OCI-LY1 (cell line): Measurements from ENCODE around the gene SAC3D1.
"Not testable (repeated sequence)": the region's sequence is repeated elsewhere in the genome, so short reads cannot be mapped to it uniquely, and the experiment has no call there.

ENCODE experiments used
- H2AFZ ChIP-seq: fragments of 200-600 bp; sonication (generic), shearing (Covaris generic); 2 replicates; pipeline ENCODE4 v1.6.0; 2014; ENCODE audit warnings: antibody characterized with exemption, mild to moderate bottlenecking, low read length
- H3F3A ChIP-seq: fragments of 200-600 bp; sonication (generic), shearing (Covaris generic); 2 replicates; pipeline ENCODE4 v1.6.0; 2014; ENCODE audit warnings: mild to moderate bottlenecking, antibody characterized with exemption, low read length, moderate library complexity; ENCODE audit not compliant: insufficient read depth
- H3K27ac ChIP-seq: fragments of 200-600 bp; sonication (generic); 2 replicates; pipeline ENCODE4 v1.5.1; 2014; ENCODE audit warnings: low read length, mixed run types, mild to moderate bottlenecking, low read depth; ENCODE audit not compliant: poor library complexity, severe bottlenecking
- H3K27me3 ChIP-seq: fragments of 200-600 bp; sonication (generic); 2 replicates; pipeline ENCODE4 v1.6.0; 2014; ENCODE audit warnings: antibody characterized with exemption, mild to moderate bottlenecking, low read length, moderate library complexity; ENCODE audit not compliant: insufficient read depth
- H3K36me3 ChIP-seq: fragments of 200-600 bp; sonication (generic); 2 replicates; pipeline ENCODE4 v1.6.1; 2014; ENCODE audit warnings: mild to moderate bottlenecking, antibody characterized with exemption, low read length, moderate library complexity, mixed read lengths; ENCODE audit not compliant: insufficient read depth
- H3K4me1 ChIP-seq: fragments of 200-600 bp; sonication (generic); 2 replicates; pipeline ENCODE4 v1.5.1; 2014; ENCODE audit warnings: mild to moderate bottlenecking, low read length, moderate library complexity; ENCODE audit not compliant: insufficient read depth, severe bottlenecking
- H3K4me2 ChIP-seq: fragments of 200-600 bp; sonication (generic), shearing (Covaris generic); 2 replicates; pipeline ENCODE4 v1.6.1; 2014; ENCODE audit warnings: low read length
- H3K4me3 ChIP-seq: fragments of 200-600 bp; sonication (generic); 2 replicates; pipeline ENCODE4 v1.5.1; 2014; ENCODE audit warnings: low read length, low read depth, mild to moderate bottlenecking, mixed read lengths; ENCODE audit not compliant: poor library complexity, severe bottlenecking
- H3K79me2 ChIP-seq: fragments of 200-600 bp; shearing (Covaris generic); 2 replicates; pipeline ENCODE4 v1.6.1; 2016; ENCODE audit warnings: mixed run types, low read length, mixed read lengths; ENCODE audit not compliant: insufficient read depth
- H3K9ac ChIP-seq: fragments of 200-600 bp; sonication (generic), shearing (Covaris generic); 2 replicates; pipeline ENCODE4 v1.6.1; 2014; ENCODE audit warnings: mild to moderate bottlenecking, low read length, mixed read lengths
- H3K9me2 ChIP-seq: fragments of 200-600 bp; sonication (generic), shearing (Covaris generic); 2 replicates; pipeline ENCODE4 v1.6.1; 2014; ENCODE audit warnings: low read depth, mild to moderate bottlenecking, low read length, mixed read lengths
- H3K9me3 ChIP-seq: fragments of 200-600 bp; shearing (Covaris generic); 2 replicates; pipeline ENCODE4 v1.6.1; 2014; ENCODE audit warnings: low read length, mixed read lengths
- H4K20me1 ChIP-seq: fragments of 200-600 bp; sonication (generic), shearing (Covaris generic); 2 replicates; pipeline ENCODE4 v1.6.0; 2016; ENCODE audit warnings: mild to moderate bottlenecking, low read length; ENCODE audit not compliant: insufficient read depth
- EZH2 ChIP-seq: fragments of 200-600 bp; sonication (generic), shearing (Covaris generic); IDR thresholded peaks from 2 replicates; pipeline ENCODE4 v1.8.0; 2017; ENCODE audit warnings: borderline replicate concordance, mixed run types, mild to moderate bottlenecking, antibody characterized with exemption, low read length, moderate library complexity, mixed read lengths
- TF ChIP-seq, protein P1 (sequence below): fragments of 200-600 bp; sonication (generic), shearing (Covaris generic); IDR thresholded peaks from 2 replicates; pipeline ENCODE4 v1.5.1; 2017; ENCODE audit warnings: mild to moderate bottlenecking, antibody characterized with exemption, low read length, moderate library complexity, mixed read lengths

SAC3D1 gene

DNA sequence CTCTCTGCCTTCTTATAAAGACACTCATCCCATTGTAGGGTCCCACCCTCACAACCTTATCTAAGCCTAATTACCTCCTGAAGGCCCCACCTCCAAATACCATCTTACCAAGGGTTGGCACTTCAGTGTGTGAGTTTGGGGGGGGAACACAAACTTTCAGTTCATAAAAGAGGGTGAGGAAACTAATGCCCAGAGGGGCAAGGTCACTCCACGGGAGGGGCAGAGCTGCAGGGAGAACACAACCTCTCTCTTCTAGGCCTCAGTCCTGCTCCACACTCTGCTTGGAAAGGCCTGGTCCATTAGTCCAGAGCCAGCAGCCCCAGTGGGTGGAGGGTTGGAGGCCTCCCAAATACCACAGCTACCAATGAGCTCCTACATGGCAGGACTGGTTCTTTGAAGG lies 41.5 kb upstream of the SAC3D1 start:
- Histone ChIP-seq H3K9me2 (no peaks in the 10 kb centered on the region), H3K9me3 (no peaks in the 10 kb centered on the region), H3K27ac (no peak overlapping the region), H2AFZ (no peak overlapping the region), H4K20me1 (no peaks in the 10 kb centered on the region), H3K4me2 (no peak overlapping the region), H3K79me2 (no peaks in the 10 kb centered on the region), H3K9ac (no peak overlapping the region), H3K36me3 (no peaks in the 10 kb centered on the region), H3K27me3 (no peaks in the 10 kb centered on the region), H3K4me3 (no peak overlapping the region), H3F3A (no peaks in the 10 kb centered on the region), H3K4me1 (no peaks in the 10 kb centered on the region)
- TF ChIP-seq, protein P1, sequence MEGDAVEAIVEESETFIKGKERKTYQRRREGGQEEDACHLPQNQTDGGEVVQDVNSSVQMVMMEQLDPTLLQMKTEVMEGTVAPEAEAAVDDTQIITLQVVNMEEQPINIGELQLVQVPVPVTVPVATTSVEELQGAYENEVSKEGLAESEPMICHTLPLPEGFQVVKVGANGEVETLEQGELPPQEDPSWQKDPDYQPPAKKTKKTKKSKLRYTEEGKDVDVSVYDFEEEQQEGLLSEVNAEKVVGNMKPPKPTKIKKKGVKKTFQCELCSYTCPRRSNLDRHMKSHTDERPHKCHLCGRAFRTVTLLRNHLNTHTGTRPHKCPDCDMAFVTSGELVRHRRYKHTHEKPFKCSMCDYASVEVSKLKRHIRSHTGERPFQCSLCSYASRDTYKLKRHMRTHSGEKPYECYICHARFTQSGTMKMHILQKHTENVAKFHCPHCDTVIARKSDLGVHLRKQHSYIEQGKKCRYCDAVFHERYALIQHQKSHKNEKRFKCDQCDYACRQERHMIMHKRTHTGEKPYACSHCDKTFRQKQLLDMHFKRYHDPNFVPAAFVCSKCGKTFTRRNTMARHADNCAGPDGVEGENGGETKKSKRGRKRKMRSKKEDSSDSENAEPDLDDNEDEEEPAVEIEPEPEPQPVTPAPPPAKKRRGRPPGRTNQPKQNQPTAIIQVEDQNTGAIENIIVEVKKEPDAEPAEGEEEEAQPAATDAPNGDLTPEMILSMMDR = no peak

- Histone ChIP-seq H3K9me3 (no peaks in the 10 kb centered on the region), H3K9me2 (no peaks in the 10 kb centered on the region), H3K4me1 (no peaks in the 10 kb centered on the region), H3K9ac (no peak overlapping the region), H3K4me3 (no peak overlapping the region), H3K27me3 (no peaks in the 10 kb centered on the region), H4K20me1 (no peaks in the 10 kb centered on the region), H3K79me2 (no peaks in the 10 kb centered on the region), H3K36me3 (no peaks in the 10 kb centered on the region), H3K4me2 (no peak overlapping the region), H3F3A (no peaks in the 10 kb centered on the region), H3K27ac (no peak overlapping the region), H2AFZ (no peak overlapping the region)
- no peak for TF ChIP-seq EZH2
- TF ChIP-seq, protein P1 = no peak
These were observed 38.3 kb upstream of the SAC3D1 start for GRCh38 chr11:65002706-65003105.

- H3F3A ChIP-seq = no peaks in the 10 kb centered on the region
These were observed 37.7 kb upstream of the SAC3D1 start for GRCh38 chr11:65003282-65003681.

GRCh38 chr11:65003968-65004367 lies 37.0 kb upstream of the SAC3D1 start:
- H3K9ac ChIP-seq, H3K9me3 ChIP-seq, H4K20me1 ChIP-seq, H2AFZ ChIP-seq, H3K4me3 ChIP-seq, H3K9me2 ChIP-seq, H3K4me1 ChIP-seq, H3K36me3 ChIP-seq, H3K27ac ChIP-seq, H3K79me2 ChIP-seq, H3K27me3 ChIP-seq, H3K4me2 ChIP-seq, H3F3A ChIP-seq: not testable (repeated sequence)

More at GRCh38 chr11:65003282-65003681, 37.7 kb upstream of the SAC3D1 start:
- Histone ChIP-seq H3K79me2 (no peaks in the 10 kb centered on the region), H2AFZ (no peak overlapping the region), H3K4me3 (no peak overlapping the region), H3K27me3 (no peaks in the 10 kb centered on the region), H3K27ac (no peak overlapping the region), H3K4me2 (no peak overlapping the region), H4K20me1 (no peaks in the 10 kb centered on the region), H3K4me1 (no peaks in the 10 kb centered on the region), H3K9ac (no peak overlapping the region), H3K36me3 (no peaks in the 10 kb centered on the region), H3K9me3 (no peaks in the 10 kb centered on the region), H3K9me2 (no peaks in the 10 kb centered on the region)
- no peak for TF ChIP-seq EZH2
- TF ChIP-seq, protein P1 = no peak
